OCI-M2 (cell line): ENCODE results near the gene WDR27.
"Not testable (repeated sequence)": the region's sequence is repeated elsewhere in the genome, so short reads cannot be mapped to it uniquely, and the experiment has no call there.

Experiments used
- DNase-seq: peaks from one replicate; lab custom pipeline; 2025; ENCODE audit not compliant: unreplicated experiment; lab: John Stamatoyannopoulos, UW

Gene WDR27

DNA sequence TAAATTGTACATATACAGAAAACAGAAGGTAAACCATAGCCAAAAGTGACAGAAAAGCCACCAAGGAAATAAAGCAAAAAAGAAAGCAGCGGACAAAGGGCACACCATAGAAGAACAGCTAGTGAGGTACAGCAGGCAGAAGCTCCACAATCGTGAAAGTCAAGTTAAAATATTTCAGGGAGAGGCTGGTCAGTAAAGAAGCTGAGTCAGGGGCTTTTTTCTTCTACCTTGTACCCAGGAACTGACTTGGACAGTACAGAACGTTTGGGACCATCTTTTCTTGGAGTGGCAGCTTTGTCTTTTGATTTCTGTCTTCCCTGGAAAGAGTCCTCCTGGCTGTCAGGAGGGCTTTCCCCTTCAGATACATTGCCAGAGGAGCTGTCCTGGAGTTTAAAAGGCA lies 8.2 kb upstream of the WDR27 start:
- DNase-seq, result no peak

DNA sequence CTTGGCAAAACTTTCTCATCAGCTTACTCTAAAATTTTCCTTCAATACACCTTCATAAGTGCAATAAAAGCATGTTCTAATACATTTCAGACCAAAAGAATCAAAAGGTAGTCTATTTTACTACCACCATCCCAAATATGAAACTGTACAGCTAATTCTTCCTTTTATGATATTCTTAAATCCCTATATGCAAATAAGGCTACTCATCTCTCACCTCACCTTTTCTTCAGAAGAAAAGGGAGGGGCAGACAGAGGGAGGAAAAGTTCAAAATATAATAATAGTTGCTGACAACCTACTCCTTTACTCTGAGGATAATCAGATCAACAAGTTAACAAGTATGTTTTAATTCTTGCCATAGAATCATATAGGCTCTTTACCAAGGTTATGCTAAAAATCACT lies 7.5 kb upstream of the WDR27 start:
- no peak for DNase-seq

DNA sequence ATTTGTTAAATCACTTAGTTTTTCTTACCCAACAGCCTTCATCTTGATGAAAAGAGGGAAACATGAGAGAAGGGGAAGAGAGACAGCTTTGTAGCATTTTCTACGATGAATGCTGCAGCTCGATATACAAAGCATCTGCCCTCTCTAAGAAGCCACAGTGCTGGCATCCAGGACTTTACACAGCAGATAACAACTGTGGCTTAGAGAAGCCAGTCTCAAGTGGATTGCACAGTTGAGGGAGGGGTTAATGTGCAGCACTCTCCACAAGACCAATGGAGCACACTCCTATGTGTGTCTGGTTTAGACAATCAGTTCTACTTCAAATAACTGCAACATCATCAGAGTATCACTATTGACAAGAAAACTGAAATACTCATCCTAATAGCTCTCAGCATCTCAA lies 5.9 kb upstream of the WDR27 start:
- peak; percentile 48 for DNase-seq

DNA sequence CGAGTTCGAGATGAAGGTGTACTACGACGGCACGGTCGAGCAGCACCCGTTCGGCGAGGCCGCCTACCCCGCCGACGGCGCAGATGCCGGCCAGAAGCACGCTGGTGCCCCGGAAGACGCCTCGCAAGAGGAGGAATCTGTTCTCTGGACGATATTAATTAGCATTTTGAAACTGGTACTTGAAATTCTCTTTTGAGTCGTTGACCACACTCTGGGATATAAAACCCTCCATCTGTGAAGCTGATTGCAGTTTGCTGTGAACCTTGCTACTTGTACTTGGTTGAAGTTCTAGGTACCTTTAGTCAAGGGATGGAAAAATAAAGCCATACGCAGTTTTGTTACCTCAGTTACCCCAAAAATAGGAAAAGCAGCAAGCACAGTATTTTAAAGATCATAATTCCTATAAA lies 1.0 kb upstream of the WDR27 start:
- DNase-seq, result no peak

DNA sequence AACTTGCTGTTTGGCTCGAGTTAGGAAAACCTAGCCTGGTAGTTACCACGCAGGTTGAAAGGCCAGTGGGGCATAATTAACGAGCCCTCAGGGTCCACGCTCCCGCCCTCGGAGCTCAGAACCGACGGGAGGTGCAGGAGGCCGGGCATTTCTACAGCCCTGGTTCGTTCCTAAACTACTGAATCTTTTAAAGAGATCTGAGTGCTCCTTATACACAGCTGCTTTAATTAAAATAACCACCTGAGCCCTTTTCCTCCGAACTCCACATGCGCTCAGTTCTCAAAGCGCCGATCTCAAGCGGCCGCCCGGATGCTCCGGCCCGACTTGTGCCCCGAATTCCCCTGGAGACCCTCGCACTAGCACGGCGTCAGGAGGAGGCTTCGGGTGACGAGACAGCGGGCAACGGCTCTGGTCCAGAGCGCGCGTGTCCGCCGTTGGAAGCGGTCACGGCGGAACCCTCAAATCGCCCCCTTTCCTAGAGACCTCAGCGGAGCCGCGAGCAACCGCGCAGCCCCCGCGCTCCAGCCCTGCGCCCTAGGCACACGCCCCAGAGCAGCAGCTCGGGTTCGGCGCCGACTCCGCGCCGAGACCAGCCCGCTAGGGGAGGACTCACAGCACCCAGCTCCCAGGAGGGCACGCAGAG lies 397 bp downstream of the WDR27 start:
- DNase-seq, result no peak

DNA sequence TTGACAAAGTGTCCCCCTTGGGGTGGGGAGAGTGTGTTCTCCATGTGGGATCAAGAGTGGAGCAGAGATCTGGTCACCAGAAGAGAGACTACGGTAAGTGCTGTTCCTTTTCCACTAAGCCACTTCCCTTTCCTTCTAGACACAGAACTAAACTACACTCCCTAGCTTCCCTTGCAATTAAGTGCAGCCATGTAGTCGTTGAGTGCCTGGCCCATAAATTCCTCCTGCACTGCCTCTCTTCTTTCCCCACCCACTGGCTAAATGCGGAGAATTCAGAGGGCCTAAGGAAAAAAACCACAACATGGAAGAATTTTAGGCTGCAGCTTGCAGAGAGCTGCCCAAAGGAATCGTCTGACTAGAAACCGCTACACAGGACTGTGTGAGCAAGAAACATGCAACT lies 1.5 kb downstream of the WDR27 start:
- no peak for DNase-seq

DNA sequence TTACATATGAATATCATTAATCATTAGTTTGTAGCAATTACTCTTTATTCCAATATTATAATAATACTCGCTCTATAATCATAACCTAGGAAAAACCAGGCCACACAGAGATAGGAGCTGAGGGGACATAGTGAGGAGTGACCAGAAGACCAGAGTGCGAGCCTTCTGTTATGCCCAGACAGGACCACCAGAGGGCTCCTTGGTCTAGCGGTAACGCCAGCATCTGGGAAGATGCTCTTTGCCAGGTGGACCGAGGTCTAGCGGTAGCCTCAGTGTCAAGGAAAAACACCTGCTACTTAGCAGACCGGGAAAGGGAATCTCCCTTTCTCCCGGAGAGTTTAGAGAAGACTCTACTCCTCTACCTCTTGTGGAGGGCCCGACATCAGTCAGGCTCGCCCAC lies 4.7 kb downstream of the WDR27 start:
- DNase-seq, result not testable (repeated sequence)

DNA sequence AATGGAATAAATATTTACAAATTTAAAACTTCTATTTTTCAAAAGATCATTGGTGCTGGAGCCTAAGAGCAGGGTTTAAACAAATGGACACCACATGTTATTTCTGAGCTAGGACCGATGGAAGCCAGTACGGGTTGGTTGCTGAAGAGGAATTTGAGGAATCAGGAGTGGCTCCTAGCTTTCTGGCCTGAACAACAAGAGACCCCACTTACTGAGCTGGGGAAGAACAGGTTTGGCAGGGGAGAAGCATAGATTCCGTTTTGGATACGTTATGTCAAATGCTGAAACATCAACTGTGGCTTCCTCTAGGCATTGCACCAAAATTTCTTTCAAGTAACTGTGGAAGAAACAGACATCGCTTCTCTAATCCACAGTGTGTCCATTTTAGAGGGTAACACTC lies 6.7 kb downstream of the WDR27 start:
- no peak for DNase-seq

DNA sequence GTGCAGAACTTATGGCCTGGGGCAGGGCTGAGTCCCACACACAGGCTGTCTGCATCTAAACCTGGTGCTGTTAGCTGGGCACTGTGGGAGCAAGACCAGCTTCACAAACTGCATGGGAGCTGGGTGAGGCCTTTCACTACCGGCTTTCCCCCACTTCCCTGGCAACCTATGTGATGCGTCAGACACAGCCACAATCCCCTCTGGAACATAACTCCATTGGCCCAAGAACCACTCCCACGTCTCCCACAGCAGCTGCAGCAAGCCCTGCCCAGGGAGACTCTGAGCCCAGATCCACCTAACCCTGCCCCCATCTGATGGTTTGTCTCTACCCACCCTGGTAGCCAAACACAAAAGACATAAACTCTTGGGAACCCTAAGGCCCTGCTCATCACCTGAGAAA lies 9.3 kb downstream of the WDR27 start:
- DNase-seq, result no peak

DNA sequence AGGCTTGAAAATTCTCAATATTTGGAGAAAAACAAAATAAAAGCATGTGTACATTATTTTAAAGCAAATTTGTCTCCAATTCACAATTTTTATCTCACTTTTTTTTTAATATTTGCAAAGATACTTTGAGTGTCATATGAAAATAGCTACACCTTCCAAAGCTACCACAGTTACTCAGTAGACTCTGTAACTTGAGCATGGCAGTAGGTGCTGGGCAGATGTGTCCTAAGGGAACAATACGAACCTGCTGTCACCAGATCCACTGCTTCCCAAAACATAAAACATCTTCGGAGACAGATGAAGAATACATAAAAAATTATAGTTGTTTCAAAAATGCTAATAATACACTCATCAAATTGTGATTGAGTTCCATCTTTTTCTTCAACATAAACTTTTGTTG lies 10.6 kb downstream of the WDR27 start:
- DNase-seq, result no peak

DNA sequence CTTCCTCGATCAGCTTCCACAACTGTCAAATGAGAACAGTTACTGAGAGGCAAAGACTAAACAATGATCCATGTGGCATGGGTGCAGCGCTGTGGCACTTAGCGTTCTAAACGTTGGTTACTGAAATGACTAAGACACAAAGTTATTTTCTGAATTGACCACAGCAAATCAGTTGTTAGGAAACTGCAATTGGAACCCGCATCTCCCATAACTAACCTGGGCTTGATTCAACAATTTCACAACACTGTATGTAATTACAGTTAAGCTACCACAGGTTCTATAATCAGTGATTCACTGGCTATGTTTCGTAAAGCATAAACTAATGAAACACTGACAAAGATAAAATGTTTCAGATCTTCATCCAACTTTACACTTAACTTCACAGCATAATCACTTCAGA lies 12.5 kb downstream of the WDR27 start:
- DNase-seq, result no peak

DNA sequence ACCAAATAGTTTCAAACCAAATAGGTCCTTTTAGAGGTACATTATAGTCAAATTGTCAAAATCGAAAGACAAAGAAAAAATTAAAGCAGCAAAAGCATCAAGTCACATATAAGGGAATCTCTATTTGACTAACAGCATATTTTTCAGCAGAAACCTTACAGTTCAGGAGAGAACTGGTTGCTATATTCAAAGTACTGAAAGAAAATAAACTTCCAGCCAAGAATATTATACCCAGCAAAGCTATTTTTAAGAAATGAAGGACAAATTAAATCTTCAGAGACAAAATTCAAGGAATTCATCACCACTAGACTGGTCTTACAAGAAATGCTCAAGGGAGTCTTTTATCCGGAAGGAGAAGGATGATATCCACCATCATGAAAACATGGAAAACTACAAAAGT lies 16.0 kb downstream of the WDR27 start:
- DNase-seq, result no peak

DNA sequence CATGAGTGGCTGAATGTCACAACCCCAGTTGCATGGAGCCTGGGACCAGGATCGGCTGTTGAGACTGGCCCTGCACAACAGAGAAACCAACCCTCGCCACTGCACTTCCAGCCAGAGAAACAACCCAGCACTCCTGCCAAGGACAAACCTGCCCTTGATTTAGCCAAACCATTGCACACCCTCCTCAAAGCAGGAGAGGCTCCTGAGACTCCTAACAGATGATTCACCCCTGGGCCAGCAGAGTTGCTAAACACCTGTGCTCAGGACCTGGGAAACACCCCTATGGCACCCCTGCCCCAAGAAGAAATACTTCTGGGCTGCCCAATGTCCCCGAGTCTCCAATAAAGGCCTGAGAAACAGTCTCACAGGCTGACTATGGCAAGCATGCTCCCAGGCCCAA lies 17.8 kb downstream of the WDR27 start:
- DNase-seq, result no peak

DNA sequence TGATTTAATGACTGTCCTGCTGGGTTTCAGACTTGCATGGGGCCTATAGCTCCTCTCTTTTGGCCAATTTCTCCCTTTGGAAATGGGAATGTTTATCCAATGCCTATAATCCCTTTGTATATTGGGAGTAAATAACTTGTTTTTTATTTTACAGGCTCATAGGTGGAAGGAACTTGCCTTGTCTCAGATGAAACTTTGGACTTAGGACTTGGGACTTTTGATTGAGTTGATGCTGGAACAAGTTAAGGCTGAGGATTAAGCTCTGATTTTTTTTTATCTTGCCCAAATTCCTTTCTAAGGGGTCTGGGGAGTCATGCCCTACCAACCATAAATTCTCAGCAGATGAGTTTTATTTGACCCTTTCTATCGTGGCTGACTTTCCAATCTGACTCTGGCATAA lies 23.5 kb downstream of the WDR27 start:
- no peak for DNase-seq

DNA sequence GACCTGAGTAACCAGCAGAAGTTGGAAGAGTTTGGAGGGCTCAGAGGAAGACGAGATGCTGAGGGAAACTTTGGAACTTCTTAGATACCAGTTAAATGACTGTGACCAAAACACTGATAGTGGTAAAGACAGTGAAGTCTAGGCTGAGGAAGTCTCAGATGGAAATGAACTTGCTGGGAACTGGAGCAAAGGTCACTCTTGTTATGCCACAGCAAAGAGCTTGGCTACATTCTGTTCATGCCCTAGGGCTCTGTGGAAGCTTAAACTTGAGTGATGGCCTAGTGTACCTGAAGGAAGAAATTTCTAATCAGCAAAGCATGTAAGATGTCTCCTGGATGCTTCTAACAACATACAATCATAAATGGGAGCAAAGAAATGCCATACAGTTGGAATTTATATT lies 24.7 kb downstream of the WDR27 start:
- DNase-seq, result no peak

DNA sequence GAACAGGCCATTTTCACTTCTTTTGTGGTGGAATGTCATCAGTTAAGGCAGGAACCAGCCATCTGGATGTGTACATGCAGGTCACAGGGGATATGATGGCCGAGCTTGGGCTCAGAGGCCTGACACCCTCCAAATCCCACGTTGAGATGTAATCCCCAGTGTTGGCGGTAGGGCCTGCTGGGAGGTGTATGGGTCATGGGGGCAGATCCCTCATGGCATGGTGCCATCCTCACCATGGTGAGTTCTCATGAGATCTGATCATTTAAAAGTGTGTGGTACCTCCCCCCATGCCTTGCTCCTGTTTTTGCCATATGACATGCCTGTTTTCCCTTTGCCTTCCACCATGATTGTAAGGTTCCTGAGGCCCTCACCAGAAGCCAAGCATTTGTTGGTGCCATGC lies 26.8 kb downstream of the WDR27 start:
- DNase-seq, result no peak

DNA sequence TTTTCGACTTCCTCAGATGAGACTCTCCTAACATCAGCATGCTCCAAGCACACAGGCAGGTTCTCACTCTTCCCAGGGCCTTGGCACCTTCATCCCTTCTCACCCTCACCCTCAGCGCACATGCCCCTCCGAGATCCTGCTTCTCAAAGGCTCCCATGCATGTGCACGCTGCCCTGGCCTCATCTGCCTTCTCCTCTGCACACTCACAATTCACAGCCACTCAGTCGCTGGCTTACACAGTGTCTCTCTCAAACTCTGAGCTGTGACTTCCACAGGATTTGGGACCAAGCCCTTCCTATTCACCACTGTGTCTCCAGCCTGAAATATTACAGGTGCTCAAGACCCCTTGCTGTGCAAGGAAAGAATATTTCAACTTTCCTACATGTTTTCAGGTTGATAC lies 30.3 kb downstream of the WDR27 start:
- no peak for DNase-seq

DNA sequence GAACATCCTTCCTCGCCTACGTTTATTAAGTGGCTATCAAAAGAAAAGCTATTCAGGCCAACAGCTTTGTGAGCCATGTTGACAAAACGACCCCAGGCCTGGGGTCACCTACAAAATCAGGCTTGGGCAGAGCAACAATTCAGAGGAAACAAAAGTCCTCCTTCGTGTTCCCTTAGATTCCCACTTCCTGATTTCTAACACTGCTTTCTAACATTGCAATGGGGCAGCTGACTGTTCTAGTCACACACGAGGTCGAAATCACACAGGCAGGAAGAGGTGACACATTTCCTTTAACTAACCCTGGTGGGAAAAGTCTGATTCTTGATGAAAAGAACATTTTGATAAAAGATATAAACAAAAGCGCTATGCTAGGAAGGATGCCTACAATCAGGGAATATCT lies 31.9 kb downstream of the WDR27 start:
- DNase-seq, result no peak

DNA sequence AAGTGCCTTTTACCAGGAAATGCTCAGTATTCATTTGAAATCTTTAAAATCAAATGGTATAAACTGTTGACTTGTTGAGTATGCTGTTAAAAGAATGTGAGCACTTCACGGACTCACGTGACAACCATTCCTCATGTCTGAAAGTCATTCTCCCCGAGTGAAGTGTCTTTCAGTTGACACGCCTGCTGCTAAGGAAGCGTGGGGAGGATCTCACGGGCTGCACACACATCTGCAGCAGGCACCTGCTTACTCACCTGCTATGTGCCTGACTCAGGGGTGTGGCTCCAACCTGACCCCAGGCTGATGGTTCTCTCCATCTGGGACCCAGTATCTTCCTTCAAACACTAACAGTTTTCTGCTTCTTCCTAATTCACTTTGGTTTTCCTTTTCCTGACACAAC lies 32.7 kb downstream of the WDR27 start:
- DNase-seq, result no peak

DNA sequence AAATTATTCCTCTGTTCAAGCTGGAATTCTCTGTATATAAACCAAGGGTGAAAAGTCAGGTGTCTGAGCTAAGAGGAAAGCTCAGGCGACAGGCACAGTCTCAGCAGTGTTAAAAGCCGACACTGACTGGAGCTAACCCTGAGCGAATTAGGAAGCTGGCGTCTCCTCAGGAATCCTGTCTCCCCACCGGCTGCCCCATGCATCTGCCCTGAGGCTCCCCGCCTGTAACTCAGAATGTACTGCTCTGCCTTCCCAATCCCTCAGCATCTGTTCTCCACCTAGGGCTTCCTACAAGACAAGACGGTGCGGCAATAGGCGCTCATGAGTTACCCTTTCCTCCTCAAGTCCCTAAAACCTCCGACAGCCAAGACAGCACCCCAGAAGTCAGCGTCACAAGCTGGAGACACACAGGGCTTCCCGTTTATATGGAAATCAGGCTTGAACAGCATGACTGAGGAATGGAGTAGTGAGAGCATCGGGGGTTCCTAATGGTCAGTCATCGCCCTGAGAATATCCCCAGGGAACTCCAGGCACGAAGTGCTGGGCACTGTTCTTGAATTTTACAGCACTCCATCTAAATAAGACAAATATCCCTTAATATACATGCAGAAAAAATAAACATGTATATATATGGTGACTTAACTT lies 33.5 kb downstream of the WDR27 start:
- DNase-seq, result no peak

DNA sequence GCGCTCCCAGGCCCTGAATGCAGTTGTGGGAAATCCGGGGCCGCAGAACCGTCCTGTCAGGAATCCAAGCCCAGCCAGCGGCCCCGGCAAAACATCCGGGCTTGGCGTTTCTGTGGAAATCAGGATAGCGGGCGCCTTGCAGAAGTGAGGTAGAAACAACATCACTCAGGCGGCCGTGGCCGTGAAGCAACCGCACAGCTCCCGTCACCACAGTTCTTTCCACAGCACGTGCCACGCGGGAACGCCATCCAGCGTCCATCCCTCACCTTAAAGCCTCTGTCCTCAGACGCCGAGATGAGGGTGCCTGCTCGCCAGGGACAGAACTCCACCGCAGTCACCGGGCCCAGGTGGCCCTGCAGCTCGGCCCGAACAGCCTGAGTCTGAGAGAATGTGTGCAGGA lies 34.1 kb downstream of the WDR27 start:
- DNase-seq, result no peak

DNA sequence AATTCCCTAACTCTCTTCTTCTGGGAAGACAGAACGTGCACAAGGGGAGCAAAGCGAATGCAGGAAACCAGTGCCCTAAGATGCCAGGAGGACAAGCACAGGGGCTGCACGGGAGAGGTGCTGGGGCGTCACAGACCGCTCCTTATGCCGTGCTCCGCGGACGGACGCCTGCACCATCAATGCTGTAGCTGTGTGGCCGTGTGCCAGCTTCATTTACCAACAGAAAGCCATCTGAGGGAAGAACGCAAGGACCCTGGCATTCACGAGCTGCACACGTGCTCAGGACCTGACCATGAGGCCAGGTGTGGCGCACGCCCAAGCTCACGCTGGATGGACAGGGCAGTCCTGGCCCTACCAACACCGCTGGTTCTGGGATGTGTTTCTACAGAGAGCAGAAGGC lies 35.4 kb downstream of the WDR27 start:
- no peak for DNase-seq

DNA sequence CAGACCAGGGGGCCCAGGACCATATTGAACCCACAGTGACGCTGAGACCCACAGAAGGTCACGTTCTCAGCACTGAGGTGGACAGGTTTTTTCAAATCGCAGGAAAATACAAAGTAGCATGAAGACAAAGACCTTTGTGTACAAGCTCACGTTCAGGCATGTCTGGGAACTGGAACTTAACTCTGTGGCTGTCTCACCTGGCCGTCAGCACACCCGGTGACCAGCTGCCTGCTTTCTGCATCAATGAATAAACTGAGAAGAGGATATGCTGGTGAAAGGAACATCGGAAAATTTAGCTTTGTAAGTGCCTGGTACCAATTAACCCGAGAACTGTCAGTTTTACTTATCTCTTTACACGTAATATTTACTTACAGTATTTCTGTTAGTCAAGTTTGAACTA lies 36.5 kb downstream of the WDR27 start:
- no peak for DNase-seq
